Measurements from ENCODE around the gene ANKMY2. TPM values are rescaled to one million over a fixed set of nuclear protein-coding genes. Genes with fewer than 3 reads are reported as not detected.

The ANKMY2 gene
- total RNA-seq, 3 donors from 2014 or later (not counting 1 experiment from before 2014, with no cell fraction given) = 15.5 to 21.4 (median 19.4) TPM

GRCh38 chr7:16668049-16668858 lies 22.7 kb upstream of the ANKMY2 start:
- H3K27ac ChIP-seq (ENCODE audit: low read length) = no peak overlapping the region
- Mint-ChIP-seq H3K36me3 (no peaks in the 10 kb centered on the region), H3K9me3 (no peaks in the 10 kb centered on the region), H3K4me3 (no peak overlapping the region), H3K4me1 (peaks cover 0 to 9% of the 10 kb centered on the region in 2 donors), H3K27me3 (ENCODE audit: low read depth in 2 of 2) (no peaks in the 10 kb centered on the region), H3K27ac (no peak overlapping the region)
- intact Hi-C loops (cut with micrococcal nuclease) = no loop called here
- H3K4me3 ChIP-seq (ENCODE audit: low read length) = no peak overlapping the region
- H3K27me3 ChIP-seq (ENCODE audit: control insufficient read depth, insufficient read depth, low read length) = no peaks in the 10 kb centered on the region
- ATAC-seq (peak in 1 of 3 donors; percentile 78), DNase-seq (no peak)
- 92% methylated on average over 8 of the region's 11 CpGs for WGBS (ENCODE audit: insufficient coverage)
- peaks cover 8% of the 10 kb centered on the region for H3K36me3 ChIP-seq (ENCODE audit: control insufficient read depth, insufficient read depth, low read length)
- H3K9me3 ChIP-seq (ENCODE audit: control insufficient read depth, insufficient read depth, low read length) = no peaks in the 10 kb centered on the region
- TF ChIP-seq CTCF (IDR thresholded peaks at IDR 0.05) = no peak
- H3K4me1 ChIP-seq (ENCODE audit: control insufficient read depth, insufficient read depth, low read length) = no peaks in the 10 kb centered on the region

GRCh38 chr7:16667355-16667754 lies 21.8 kb upstream of the ANKMY2 start:
- no peak overlapping the region for H3K4me3 Mint-ChIP-seq
- intact Hi-C loops (cut with micrococcal nuclease) = no loop called here

GRCh38 chr7:16661924-16662323 lies 16.4 kb upstream of the ANKMY2 start:
- H3K27ac Mint-ChIP-seq = no peak overlapping the region

More at GRCh38 chr7:16667355-16667754, 21.8 kb upstream of the ANKMY2 start:
- WGBS (ENCODE audit: insufficient coverage) = 96% methylated on average over 3 of the region's 3 CpGs
- ATAC-seq (no peak), DNase-seq (no peak)
- no peak overlapping the region for H3K27ac ChIP-seq (ENCODE audit: low read length)
- no peaks in the 10 kb centered on the region for H3K4me1 ChIP-seq (ENCODE audit: control insufficient read depth, insufficient read depth, low read length)
- Mint-ChIP-seq H3K9me3 (no peaks in the 10 kb centered on the region), H3K27me3 (ENCODE audit: low read depth in 2 of 2) (no peaks in the 10 kb centered on the region), H3K27ac (no peak overlapping the region), H3K36me3 (no peaks in the 10 kb centered on the region), H3K4me1 (peaks cover 4 to 13% of the 10 kb centered on the region in 2 donors)
- H3K27me3 ChIP-seq (ENCODE audit: control insufficient read depth, insufficient read depth, low read length) = no peaks in the 10 kb centered on the region
- no peaks in the 10 kb centered on the region for H3K9me3 ChIP-seq (ENCODE audit: control insufficient read depth, insufficient read depth, low read length)
- peaks cover 8% of the 10 kb centered on the region for H3K36me3 ChIP-seq (ENCODE audit: control insufficient read depth, insufficient read depth, low read length)
- no peak overlapping the region for H3K4me3 ChIP-seq (ENCODE audit: low read length)
- no peak for TF ChIP-seq CTCF (IDR thresholded peaks at IDR 0.05)

More at GRCh38 chr7:16661924-16662323, 16.4 kb upstream of the ANKMY2 start:
- Histone ChIP-seq H3K27me3 (ENCODE audit: control insufficient read depth, insufficient read depth, low read length) (no peaks in the 10 kb centered on the region), H3K4me1 (ENCODE audit: control insufficient read depth, insufficient read depth, low read length) (no peaks in the 10 kb centered on the region), H3K27ac (ENCODE audit: low read length) (no peak overlapping the region), H3K9me3 (ENCODE audit: control insufficient read depth, insufficient read depth, low read length) (no peaks in the 10 kb centered on the region), H3K36me3 (ENCODE audit: control insufficient read depth, insufficient read depth, low read length) (peaks cover 4% of the 10 kb centered on the region), H3K4me3 (ENCODE audit: low read length) (no peak overlapping the region)
- Mint-ChIP-seq H3K4me1 (peaks cover 14% of the 10 kb centered on the region in 2 donors), H3K9me3 (no peaks in the 10 kb centered on the region), H3K27me3 (ENCODE audit: low read depth in 2 of 2) (no peaks in the 10 kb centered on the region), H3K4me3 (no peak overlapping the region), H3K36me3 (no peaks in the 10 kb centered on the region)
- no peak for DNase-seq
- no peak for ATAC-seq
- 89% methylated on average over 1 of the region's 1 CpG for WGBS (ENCODE audit: insufficient coverage)
- intact Hi-C loops (cut with micrococcal nuclease) = no loop called here
- no peak for TF ChIP-seq CTCF (IDR thresholded peaks at IDR 0.05)
